Gastrocnemius medialis (tissue), 4 donors: Measurements from ENCODE around the gene ZMYND15. TPM values are rescaled to one million over a fixed set of nuclear protein-coding genes. Genes with fewer than 3 reads are reported as not detected.

Experiments used
- ATAC-seq, 2 donors: fragments of 150-250 bp; one replicate each; pipeline ENCODE4 v1.9.1; 2016
- DNase-seq, 2 donors: peaks; one replicate each; pipeline ENCODE4 v3.0.0-alpha.2; 2019
- H3K27ac ChIP-seq, 4 donors: fragments of 200-600 bp; sonication (generic); 1 replicate in 1 of 4; 2 replicates in 3 of 4; pipeline ENCODE4 v1.5.1; 2016 to 2018; ENCODE audit warnings: mild to moderate bottlenecking in 2 of 4, moderate library complexity in 1 of 4
- H3K27me3 ChIP-seq, 3 donors: fragments of 200-600 bp; sonication (generic) in 2 of 3; 1 replicate in 1 of 3; 2 replicates in 2 of 3; pipeline versions ENCODE4 v1.5.1 to v1.6.0; 2016 to 2019; ENCODE audit warnings: mild to moderate bottlenecking in 1 of 3, moderate library complexity in 1 of 3
- H3K36me3 ChIP-seq, 2 donors: fragments of 200-600 bp; sonication (generic) in 1 of 2; one replicate each; pipeline ENCODE4 v1.5.1; 2017 to 2018
- H3K4me1 ChIP-seq, 2 donors: fragments of 200-600 bp; sonication (generic) in 1 of 2; one replicate each; pipeline ENCODE4 v1.5.1; 2016 to 2017; ENCODE audit warnings: mild to moderate bottlenecking in 2 of 2
- H3K4me3 ChIP-seq, 4 donors: fragments of 200-600 bp; sonication (generic) in 3 of 4; 1 replicate in 1 of 4; 2 replicates in 3 of 4; pipeline ENCODE4 v1.5.1; 2016 to 2019; ENCODE audit warnings: mild to moderate bottlenecking in 2 of 4
- H3K9me3 ChIP-seq, 3 donors: fragments of 200-600 bp; sonication (generic) in 2 of 3; 1 replicate in 1 of 3; 2 replicates in 2 of 3; pipeline ENCODE4 v1.5.1; 2016 to 2019
- CTCF ChIP-seq, 5 experiments: fragments of 450-650 bp in 3 of 5; fragments of 200-600 bp in 2 of 5; sonication (generic) in 2 of 5; IDR thresholded peaks in 4 of 5; conservative IDR thresholded peaks in 1 of 5; 1 replicate in 4 of 5; 2 replicates in 1 of 5; pipeline ENCODE4 v1.5.1; 2016 to 2019; ENCODE audit warnings: antibody characterized with exemption in 5 of 5, mild to moderate bottlenecking in 3 of 5, moderate library complexity in 3 of 5
- POLR2A ChIP-seq, 2 donors: fragments of 450-650 bp; IDR thresholded peaks; one replicate each; pipeline ENCODE4 v1.6.1; 2017; ENCODE audit warnings: antibody characterized with exemption in 2 of 2, mild to moderate bottlenecking in 2 of 2, moderate library complexity in 2 of 2
- in situ Hi-C, 4 donors: fragments of 200-750 bp; cut with MboI; loops; one replicate each; pipeline versions ENCODE4 v1.15.0 to v1.8.0; 2017; ENCODE audit warnings: low sequenced_read_pairs in 4 of 4
- intact Hi-C: fragments of 100-400 bp; cut with DNase I; formaldehyde crosslinking; loops from one replicate; pipeline ENCODE4 v1.15.1; 2023; ENCODE audit warnings: low total_unique reads
- total RNA-seq, 4 donors: library from RNA; depleted of rRNA; stranded (reverse); fragments of >200 nt; gene quantifications; one replicate each; pipeline versions ENCODE4 v1.1.0 to v1.2.3, GENCODE V29; 2016

Gene ZMYND15
- total RNA-seq, 4 donors from 2014 or later, result not detected

- Histone ChIP-seq H3K4me1 (peaks cover 4 to 25% of the 10 kb centered on the region in 2 donors), H3K27ac (no peak overlapping the region), H3K27me3 (peaks cover 12 to 24% (median 17%) of the 10 kb centered on the region in 3 donors), H3K4me3 (no peak overlapping the region), H3K36me3 (peaks cover 0 to 9% of the 10 kb centered on the region in 2 donors), H3K9me3 (no peaks in the 10 kb centered on the region)
- in situ Hi-C loops (loop anchor here in 1 of 4 donors (10.0 kb wide), 1 partner anchor 50 kb away; the partner anchor contains the start of genes GLTPD2 and VMO1), intact Hi-C loops (no loop called here)
- DNase-seq (no peak), ATAC-seq (no peak)
- TF ChIP-seq POLR2A (IDR thresholded peaks at IDR 0.05) (no peak), CTCF (IDR thresholded peaks at IDR 0.05 in 4 of 5, conservative IDR thresholded peaks at IDR 0.05 in 1 of 5) (no peak)
These were observed 4.7 kb upstream of the ZMYND15 start for GRCh38 chr17:4734857-4735475.

- Histone ChIP-seq H3K9me3 (no peaks in the 10 kb centered on the region), H3K36me3 (peaks cover 0 to 9% of the 10 kb centered on the region in 2 donors), H3K4me3 (no peak overlapping the region), H3K27ac (no peak overlapping the region), H3K4me1 (peaks cover 4 to 21% of the 10 kb centered on the region in 2 donors), H3K27me3 (peaks cover 12 to 32% (median 26%) of the 10 kb centered on the region in 3 donors)
- DNase-seq (peak in 1 of 2 donors; percentile 37), ATAC-seq (no peak)
- TF ChIP-seq POLR2A (IDR thresholded peaks at IDR 0.05) (no peak), CTCF (IDR thresholded peaks at IDR 0.05 in 4 of 5, conservative IDR thresholded peaks at IDR 0.05 in 1 of 5) (no peak)
- in situ Hi-C loops (loop anchor here in 1 of 4 donors (10.0 kb wide), 1 partner anchor 49 kb away; the partner anchor contains the start of genes GLTPD2 and VMO1), intact Hi-C loops (no loop called here)
These were observed 3.6 kb upstream of the ZMYND15 start for GRCh38 chr17:4735876-4736651.

- H3K27ac ChIP-seq, result no peak overlapping the region
- H3K4me3 ChIP-seq, result peak overlapping the region; percentile 71 to 85 (median 80)
- H3K27me3 ChIP-seq, result peaks cover 12 to 34% (median 26%) of the 10 kb centered on the region in 3 donors
- H3K9me3 ChIP-seq, result no peaks in the 10 kb centered on the region
- TF ChIP-seq CTCF (IDR thresholded peaks at IDR 0.05 in 4 of 5, conservative IDR thresholded peaks at IDR 0.05 in 1 of 5) (no peak), POLR2A (IDR thresholded peaks at IDR 0.05) (no peak)
- ATAC-seq (no peak), DNase-seq (no peak)
- H3K36me3 ChIP-seq, result peaks cover 0 to 1% of the 10 kb centered on the region in 2 donors
- intact Hi-C loops, result no loop called here
- H3K4me1 ChIP-seq, result peaks cover 4 to 15% of the 10 kb centered on the region in 2 donors
- in situ Hi-C loops, result loop anchor here in 1 of 4 donors (10.0 kb wide), 1 partner anchor 46 kb away; the partner anchor contains the start of genes GLTPD2 and VMO1
These were observed 1.2 kb upstream of the ZMYND15 start for GRCh38 chr17:4738136-4739121.

GRCh38 chr17:4740025-4740351, 355 bp downstream of the ZMYND15 start:
- Histone ChIP-seq H3K9me3 (no peaks in the 10 kb centered on the region), H3K36me3 (no peaks in the 10 kb centered on the region), H3K4me1 (peaks cover 4 to 15% of the 10 kb centered on the region in 2 donors), H3K27ac (no peak overlapping the region), H3K4me3 (peak overlapping the region; percentile 71 to 85 (median 80)), H3K27me3 (peaks cover 23 to 48% (median 42%) of the 10 kb centered on the region in 3 donors)
- intact Hi-C loops, result no loop called here
- no peak for DNase-seq
- peak in 1 of 2 donors; percentile 22 for ATAC-seq
- in situ Hi-C loops, result no loop called here
- no peak for TF ChIP-seq POLR2A (IDR thresholded peaks at IDR 0.05)
- no peak for TF ChIP-seq CTCF (IDR thresholded peaks at IDR 0.05 in 4 of 5, conservative IDR thresholded peaks at IDR 0.05 in 1 of 5)
